Astrocyte (in vitro differentiated cells and primary cell): Measurements from ENCODE around the gene COL27A1.

Experiments
- CTCF ChIP-seq: IDR thresholded peaks from 2 replicates; pipeline ENCODE4 v1.5.1; 2011; ENCODE audit warnings: low read depth, mild to moderate bottlenecking, inconsistent platforms, low read length, moderate library complexity; ENCODE audit not compliant: insufficient read depth
- EZH2 ChIP-seq: IDR thresholded peaks from 2 replicates; pipeline ENCODE4 v1.6.1; 2012; ENCODE audit warnings: mild to moderate bottlenecking, low read length, inconsistent platforms; ENCODE audit not compliant: insufficient read depth

- TF ChIP-seq EZH2: no peak
- TF ChIP-seq CTCF: no peak
These were observed 163.8 kb downstream of the COL27A1 start for GRCh38 chr9:114319147-114319546.
